Measurements from ENCODE around the gene KHDC1.
"Not testable (repeated sequence)": the region's sequence is repeated elsewhere in the genome, so short reads cannot be mapped to it uniquely, and the experiment has no call there.

KHDC1 gene

GRCh38 chr6:73262671-73263569, at the start of gene KHDC1:
Gene KHDC1, minus strand, starts transcription at chr6:73263196. Its CDS starts 20,679 bp downstream, at chr6:73242517.
- no peak for DNase-seq (ENCODE audit: low spot score)

DNA sequence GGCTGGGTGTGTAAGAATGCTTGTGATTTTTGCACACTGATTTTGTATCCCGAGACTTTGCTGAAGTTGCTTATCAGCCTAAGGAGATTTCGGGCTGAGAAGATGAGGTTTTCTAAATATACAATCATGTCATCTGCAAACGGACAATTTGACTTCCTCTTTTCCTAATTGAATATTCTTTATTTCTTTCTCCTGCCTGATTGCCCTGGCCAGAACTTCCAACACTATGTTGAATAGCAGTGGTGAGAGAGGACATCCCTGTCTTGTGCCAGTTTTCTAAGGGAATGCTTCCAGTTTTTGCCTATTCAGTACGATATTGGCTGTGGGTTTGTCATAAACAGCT, 47.5 kb upstream of the KHDC1 start:
- DNase-seq (ENCODE audit: low spot score): not testable (repeated sequence)

DNA sequence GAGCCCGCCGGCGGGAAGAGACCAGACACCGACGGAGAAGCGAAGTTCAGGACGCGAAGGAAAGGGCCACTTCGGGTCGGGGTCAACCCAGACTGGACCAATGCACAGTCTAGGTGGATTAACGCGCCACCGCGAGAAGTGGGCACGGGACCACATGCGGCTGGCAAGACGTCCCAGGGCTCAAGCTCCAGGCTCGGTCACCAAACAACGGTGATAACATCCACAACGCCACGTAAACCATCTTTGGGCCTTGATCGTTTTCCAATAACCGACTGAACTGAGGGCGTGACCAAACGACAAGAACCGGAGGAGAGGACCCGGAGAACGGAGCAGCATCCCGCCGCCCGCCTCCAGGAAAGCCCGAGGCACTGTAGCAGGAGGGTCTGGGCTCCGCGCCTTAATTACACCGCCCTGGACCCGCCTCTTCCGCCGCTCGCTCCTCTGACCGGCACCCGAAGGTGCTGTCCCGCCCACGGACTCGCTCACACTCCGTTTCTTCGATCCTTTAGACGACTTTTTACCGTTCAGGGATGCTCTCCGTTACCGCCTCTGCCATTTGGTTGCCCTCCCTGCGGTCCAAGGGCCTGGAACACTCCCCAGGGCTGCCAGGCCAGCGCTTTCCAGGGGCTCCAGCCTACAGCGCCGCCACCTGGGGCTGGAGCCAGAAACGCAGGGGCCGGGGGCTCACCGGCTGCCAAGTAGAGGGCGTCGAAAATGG, 46.9 kb upstream of the KHDC1 start:
- DNase-seq (ENCODE audit: low spot score): no peak

GRCh38 chr6:73309535-73309784, 46.5 kb upstream of the KHDC1 start:
- DNase-seq (ENCODE audit: low spot score): no peak

DNA sequence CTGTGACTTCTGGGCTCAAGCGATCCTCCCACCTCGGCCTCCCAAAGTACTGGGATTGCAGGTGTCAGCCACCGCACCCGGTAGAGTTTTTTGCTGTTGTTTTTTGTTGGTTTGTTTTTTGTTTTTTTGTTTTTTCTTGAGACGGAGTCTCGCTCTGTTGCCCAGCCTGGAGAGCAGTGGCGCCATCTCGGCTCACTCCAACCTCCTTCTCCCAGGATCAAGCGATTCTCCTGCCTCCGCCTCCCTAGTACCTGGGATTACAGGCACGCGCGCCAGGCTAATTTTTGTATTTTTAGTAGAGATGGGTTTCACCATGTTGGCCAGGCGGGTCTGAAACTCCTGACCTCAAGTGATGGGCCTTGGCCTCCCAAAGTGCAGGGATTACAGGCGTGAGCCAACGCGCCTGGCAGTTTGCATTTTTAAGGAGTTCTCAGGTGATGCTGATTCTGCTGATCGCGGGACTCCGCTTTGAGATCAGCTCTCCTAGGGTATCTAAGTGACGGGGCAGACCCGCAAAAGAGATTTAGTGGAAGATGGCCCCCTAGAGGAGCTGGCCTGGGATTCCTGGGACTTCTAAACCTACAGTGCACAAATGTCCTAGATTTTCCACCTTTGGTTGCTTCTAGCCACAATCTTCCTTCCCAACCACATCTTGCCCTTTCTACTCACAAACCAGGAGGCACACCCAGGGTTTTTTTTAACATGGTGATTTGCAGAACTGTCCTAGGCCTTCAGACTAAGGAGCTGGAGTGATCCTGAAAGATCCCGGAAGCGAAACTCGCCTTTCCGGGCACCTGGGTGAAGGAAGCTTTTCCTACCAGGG, 45.9 kb upstream of the KHDC1 start:
- DNase-seq (ENCODE audit: low spot score): no peak

GRCh38 chr6:73303773-73304172, 40.8 kb upstream of the KHDC1 start:
- not testable (repeated sequence) for DNase-seq (ENCODE audit: low spot score)

GRCh38 chr6:73302339-73302738, 39.3 kb upstream of the KHDC1 start:
- DNase-seq (ENCODE audit: low spot score): no peak

GRCh38 chr6:73299151-73299971, 36.4 kb upstream of the KHDC1 start:
- DNase-seq (ENCODE audit: low spot score): no peak

DNA sequence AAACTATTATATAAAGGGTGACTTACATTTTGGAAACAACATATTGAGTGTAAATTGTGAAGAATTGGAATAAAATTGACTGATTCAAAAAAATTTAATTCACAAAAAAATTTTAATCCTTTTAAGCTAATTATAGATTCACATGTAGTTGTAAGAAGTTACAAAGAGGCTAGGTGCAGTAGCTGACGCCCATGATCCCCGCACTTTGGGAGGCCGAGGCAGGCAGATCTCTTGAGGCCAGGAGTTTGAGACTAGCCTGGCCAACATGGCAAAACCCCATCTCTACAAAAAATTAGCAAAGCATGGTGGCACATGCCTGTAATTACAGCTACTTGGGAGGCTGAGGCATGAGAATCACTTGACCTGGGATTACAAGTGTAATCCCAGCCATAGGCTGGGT, 30.3 kb upstream of the KHDC1 start:
- no peak for DNase-seq (ENCODE audit: low spot score)

GRCh38 chr6:73290435-73290834, 27.4 kb upstream of the KHDC1 start:
- DNase-seq (ENCODE audit: low spot score): peak; percentile 22

- no peak for DNase-seq (ENCODE audit: low spot score)
Measured at GRCh38 chr6:73286752-73287151, 23.8 kb upstream of the KHDC1 start.

- peak; percentile 79 for DNase-seq (ENCODE audit: low spot score)
Measured at GRCh38 chr6:73285674-73286283, 22.8 kb upstream of the KHDC1 start.

DNA sequence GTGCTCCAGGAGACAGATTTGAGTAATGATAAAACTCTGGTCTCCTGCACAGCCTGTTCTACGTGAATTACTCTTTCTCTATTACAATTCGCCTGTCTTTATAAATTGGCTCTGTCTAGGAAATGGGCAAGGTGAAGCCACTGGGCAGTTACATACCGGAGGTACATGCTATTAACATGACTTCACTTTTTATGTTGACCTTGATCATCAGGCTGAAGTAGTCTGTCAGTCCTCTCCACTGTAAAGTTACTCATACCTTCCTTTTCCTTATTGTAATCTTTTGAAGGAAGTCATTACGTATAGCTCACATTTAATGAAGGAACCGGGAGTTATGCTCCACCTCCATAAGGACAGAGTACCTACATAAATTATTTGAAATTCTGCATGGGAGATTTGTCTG, 19.9 kb upstream of the KHDC1 start:
- DNase-seq (ENCODE audit: low spot score): no peak

DNA sequence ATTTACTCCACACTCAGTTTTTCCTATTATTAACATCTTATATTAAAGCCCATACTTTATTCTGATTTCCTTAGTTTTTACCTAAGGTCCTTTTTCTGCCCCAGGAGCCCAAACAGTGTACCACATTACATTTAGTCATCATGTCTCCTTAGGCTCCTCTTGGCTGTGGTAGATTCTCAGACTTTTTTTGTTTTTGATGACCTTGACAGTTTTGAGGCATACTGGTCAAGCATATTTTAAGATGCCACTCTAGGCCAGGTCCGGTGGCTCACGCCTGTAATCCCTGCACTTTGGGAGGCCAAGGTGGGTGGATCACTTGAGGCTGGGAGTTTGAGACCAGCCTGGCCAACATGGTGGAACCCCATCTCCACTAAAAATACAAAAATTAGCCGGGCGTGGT, 18.7 kb upstream of the KHDC1 start:
- DNase-seq (ENCODE audit: low spot score): not testable (repeated sequence)

DNA sequence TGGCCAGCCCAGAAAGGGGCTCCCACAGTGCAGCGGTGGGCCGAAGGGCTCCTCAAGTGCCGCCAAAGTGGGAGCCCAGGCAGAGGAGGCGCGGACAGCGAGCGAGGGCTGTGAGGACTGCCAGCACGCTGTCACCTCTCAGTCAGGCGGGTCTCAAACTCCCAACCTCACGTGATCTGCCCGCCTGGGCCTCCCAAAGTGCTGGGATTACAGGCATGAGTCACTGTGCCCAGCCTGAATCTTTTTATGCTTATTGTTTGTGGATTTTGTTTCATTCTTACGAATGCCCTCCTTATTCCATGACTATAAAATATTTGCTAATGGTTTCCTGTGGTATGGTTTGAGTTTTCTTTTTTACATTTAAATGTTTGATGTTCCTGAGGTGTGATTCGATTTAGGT, 6.3 kb upstream of the KHDC1 start:
- not testable (repeated sequence) for DNase-seq (ENCODE audit: low spot score)

- not testable (repeated sequence) for DNase-seq (ENCODE audit: low spot score)
Measured at GRCh38 chr6:73268896-73269295, 5.9 kb upstream of the KHDC1 start.

DNA sequence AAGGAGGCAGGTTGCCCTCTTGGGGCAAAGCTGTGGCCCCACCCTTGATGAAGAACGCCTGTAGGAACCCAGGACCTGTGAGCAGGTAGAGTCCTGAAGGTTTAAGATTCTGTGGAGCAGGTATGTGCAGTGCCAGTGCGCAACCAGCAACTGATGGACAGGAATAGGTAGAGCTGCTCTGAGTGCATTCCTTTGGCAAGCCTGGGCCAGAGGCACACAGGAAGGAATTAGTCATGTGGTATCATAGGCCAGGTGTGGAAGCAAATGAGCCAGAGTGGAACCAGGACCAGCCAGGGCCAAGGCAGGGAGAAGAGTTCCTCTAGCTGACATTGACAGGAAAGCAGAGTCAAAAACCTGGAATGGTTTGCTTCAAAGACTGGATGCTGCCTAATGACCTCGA, 1.4 kb upstream of the KHDC1 start:
- no peak for DNase-seq (ENCODE audit: low spot score)

- no peak for DNase-seq (ENCODE audit: low spot score)
Measured at GRCh38 chr6:73263570-73263909, 544 bp upstream of the KHDC1 start.

DNA sequence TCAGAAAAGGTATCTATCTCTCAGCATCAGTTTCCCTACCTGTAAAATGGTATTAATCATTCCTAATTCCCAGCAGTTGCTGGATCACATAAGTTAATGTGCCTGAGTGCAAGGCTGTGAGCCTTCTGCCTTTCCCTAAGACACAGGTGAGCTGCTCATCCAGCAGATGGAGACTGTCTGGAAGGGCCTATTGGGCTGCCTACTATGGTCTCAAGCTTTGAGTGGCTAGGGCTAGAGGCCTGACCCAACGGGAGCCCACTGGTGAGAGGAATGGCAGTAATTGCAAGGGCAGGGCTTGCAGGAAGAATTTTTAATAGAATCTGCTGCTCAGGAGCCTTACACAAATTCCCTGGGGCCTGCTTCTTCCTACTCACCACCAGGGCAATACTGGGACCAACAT, 4.3 kb downstream of the KHDC1 start:
- no peak for DNase-seq (ENCODE audit: low spot score)

DNA sequence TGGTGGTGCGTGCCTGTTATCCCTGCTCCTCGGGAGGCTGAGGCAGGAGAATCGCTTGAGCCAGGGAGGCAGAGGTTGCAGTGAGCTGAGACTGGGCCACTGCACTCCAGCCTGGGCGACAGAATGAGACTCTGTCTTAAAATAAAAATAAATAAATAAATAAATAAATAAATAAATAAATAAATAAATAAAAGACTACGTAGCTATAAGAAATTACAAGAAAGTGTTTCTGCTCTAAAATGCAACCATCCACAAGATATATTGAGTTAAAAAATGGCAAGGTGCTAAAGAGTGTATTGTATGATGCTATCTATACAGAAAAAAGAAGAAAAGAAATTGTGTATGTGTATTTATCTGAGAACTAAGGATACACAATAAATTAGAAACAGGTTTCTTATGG, 8.7 kb downstream of the KHDC1 start:
- not testable (repeated sequence) for DNase-seq (ENCODE audit: low spot score)

- no peak for DNase-seq (ENCODE audit: low spot score)
Measured at GRCh38 chr6:73252703-73253102, 10.3 kb downstream of the KHDC1 start.

DNA sequence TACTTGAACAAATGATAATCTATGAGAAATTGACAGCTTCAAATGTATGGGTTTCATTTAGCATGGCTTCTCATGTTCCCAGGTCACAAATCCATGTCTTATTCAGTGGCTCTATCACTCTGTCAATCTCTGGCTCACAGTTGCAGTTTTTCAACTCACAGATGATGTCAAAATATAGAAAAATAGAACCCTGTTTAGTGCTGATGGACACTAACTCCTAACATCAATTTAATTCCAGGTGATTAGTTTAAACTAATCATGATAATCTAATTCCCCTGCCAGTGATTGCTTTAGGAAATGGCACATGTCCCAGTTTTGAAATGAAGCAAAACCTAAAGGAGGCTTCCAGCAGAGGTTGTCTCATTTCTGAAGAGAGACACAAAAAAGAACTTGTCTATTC, 13.0 kb downstream of the KHDC1 start:
- no peak for DNase-seq (ENCODE audit: low spot score)

All from RKO (cell line).